GM19463 (cell line): ENCODE results near the gene SLFN12L.

Experiments
- ATAC-seq: cut with Tn5 transposase; IDR thresholded peaks from one replicate; pipeline ENCODE4 v1.9.1; 2021; ENCODE audit warnings: mild to moderate bottlenecking, moderate library complexity; ENCODE audit not compliant: unreplicated experiment

SLFN12L gene

GRCh38 chr17:35433075-35433894 is 104.2 kb downstream of the SLFN12L start:
- peak; percentile 59 for ATAC-seq

GRCh38 chr17:35432176-35433074 is 105.1 kb downstream of the SLFN12L start, which contains the start of gene SLFN12:
SLFN12 (minus strand) TSS chr17:35432500; CDS start chr17:35423028, 9,472 bp downstream.
- ATAC-seq, result peak; percentile 58

- ATAC-seq, result no peak
Observed at GRCh38 chr17:35429702-35430101, 107.8 kb downstream of the SLFN12L start.

GRCh38 chr17:35428229-35428628 is 109.2 kb downstream of the SLFN12L start:
- no peak for ATAC-seq

GRCh38 chr17:35423761-35424160 is 113.7 kb downstream of the SLFN12L start:
- no peak for ATAC-seq
